Heart right ventricle (tissue), 16 donors: ENCODE results near the gene AKAP6. TPM values are rescaled to one million over a fixed set of nuclear protein-coding genes. Genes with fewer than 3 reads are reported as not detected.

ENCODE experiments used
- ATAC-seq, 8 donors: fragments of 200-7000 bp; cut with Tn5 transposase; one replicate each; pipeline ENCODE4 v1.9.1; 2020; ENCODE audit warnings: mild to moderate bottlenecking in 8 of 8, moderate library complexity in 8 of 8, moderate number of reproducible peaks in 1 of 8
- DNase-seq, 2 donors: peaks; one replicate each; pipeline ENCODE4 v3.0.0-alpha.2; 2020
- H3K27ac ChIP-seq, 10 donors: fragments of 200-600 bp; sonication (generic) in 2 of 10; one replicate each; pipeline versions ENCODE4 v1.5.0 to v1.8.0; 2020 to 2022; ENCODE audit warnings: mild to moderate bottlenecking in 3 of 10
- H3K27me3 ChIP-seq, 7 donors: fragments of 200-600 bp; one replicate each; pipeline ENCODE4 v1.8.0; 2021 to 2022; ENCODE audit warnings: mild to moderate bottlenecking in 2 of 7
- H3K36me3 ChIP-seq, 9 donors: fragments of 200-600 bp; sonication (generic) in 1 of 9; one replicate each; pipeline versions ENCODE4 v1.5.0 to v1.8.0; 2020 to 2022; ENCODE audit warnings: mild to moderate bottlenecking in 2 of 9
- H3K4me1 ChIP-seq, 9 donors: fragments of 200-600 bp; sonication (generic) in 1 of 9; one replicate each; pipeline versions ENCODE4 v1.5.0 to v1.8.0; 2020 to 2022; ENCODE audit warnings: mild to moderate bottlenecking in 4 of 9
- H3K4me3 ChIP-seq, 10 donors: fragments of 200-600 bp; sonication (generic) in 2 of 10; one replicate each; pipeline versions ENCODE4 v1.5.0 to v1.8.0; 2020 to 2022; ENCODE audit warnings: mild to moderate bottlenecking in 7 of 10, moderate library complexity in 2 of 10
- H3K9me3 ChIP-seq, 11 donors: fragments of 200-600 bp in 10 of 11; sonication (generic) in 2 of 11; one replicate each; pipeline versions ENCODE4 v1.5.0 to v1.8.0; 2013 to 2022; ENCODE audit warnings: mild to moderate bottlenecking in 2 of 11, control low read depth in 1 of 11, moderate library complexity in 1 of 11
- WGBS, 2 donors: extraction: QIAGEN DNeasy Blood & Tissue Kit; methylation state at CpG; one replicate each; pipeline ENCODE4 v1.1.7; 2013; ENCODE audit warnings: inconsistent platforms in 1 of 2; 5-methylcytosine and 5-hydroxymethylcytosine counted together
- intact Hi-C, 10 donors: fragments of 100-400 bp; cut with DNase I; formaldehyde crosslinking; loops; one replicate each; pipeline versions ENCODE4 v1.11.1 to v1.14.2; 2022
- polyA plus RNA-seq, 2 donors: library from polyadenylated mRNA; stranded (reverse); fragments of 200-250 nt; gene quantifications; one replicate each; pipeline ENCODE4 v1.2.3, GENCODE V29; 2013
- total RNA-seq, 10 donors: library from RNA; stranded (reverse); fragmentation: NEBNext Ultra II Directional in 3 of 10; extraction: Animal tissue kit (Norgen Biotek cat#: 25700) in 3 of 10; gene quantifications; one replicate each; pipeline versions ENCODE4 v1.2.1 to v1.2.4, GENCODE V29; 2021 to 2023
- TF ChIP-seq, protein P1 (sequence below), 9 donors: fragments of 200-600 bp; sonication (generic) in 2 of 9; IDR thresholded peaks; one replicate each; pipeline versions ENCODE4 v1.5.0 to v1.8.0; 2021 to 2022; ENCODE audit warnings: antibody characterized with exemption in 9 of 9, mild to moderate bottlenecking in 5 of 9, moderate library complexity in 1 of 9
- donor health status: Arrhythmogenic right ventricular cardiomyopathy.
- donor health status: ischemic (EF 13 %, LVEDD 7.1; RV severe dilation, severe dysfunction).
- donor health status: healthy with polysubstance abuse.
- donor health status: DM: no; HTN: yes; CAD: no.
- donor health status: DM: no; HTN: no; CAD: no.
- donor health status: ischemic (EF 25% LVEDD 6.9; RV normal size, moderate dysfunction).
- donor health status: ischemic (EF 25% LVEDD 5.7; RV mildly dilated, moderate dysfunction).
- donor health status: healthy.
- donor health status: DM: yes; HTN: yes; CAD: no.
- donor health status: Ischemic cardiomyopathy.
- donor health status: ischemic (EF 35%, LVEDD 5.7; RV mildly dilated, moderate dysfunction).
- donor health status: nonischemic (EF 11% LVEDD 7.7; RV severe dilation, severe dysfunction).
- donor health status: DM: yes; HTN: yes; CAD: no.
- donor health status: PGD.
- donor health status: ischemic (EF 29% LVEDD 5.4; RV normal size, mild dysfunction).
- donor health status: nonischemic (EF 23%, LVEDD 6.1; RV moderate dilation, normal function).

Gene AKAP6
- total and polyA plus RNA-seq, 12 donors = 13.5 to 332 (median 229) TPM

DNA sequence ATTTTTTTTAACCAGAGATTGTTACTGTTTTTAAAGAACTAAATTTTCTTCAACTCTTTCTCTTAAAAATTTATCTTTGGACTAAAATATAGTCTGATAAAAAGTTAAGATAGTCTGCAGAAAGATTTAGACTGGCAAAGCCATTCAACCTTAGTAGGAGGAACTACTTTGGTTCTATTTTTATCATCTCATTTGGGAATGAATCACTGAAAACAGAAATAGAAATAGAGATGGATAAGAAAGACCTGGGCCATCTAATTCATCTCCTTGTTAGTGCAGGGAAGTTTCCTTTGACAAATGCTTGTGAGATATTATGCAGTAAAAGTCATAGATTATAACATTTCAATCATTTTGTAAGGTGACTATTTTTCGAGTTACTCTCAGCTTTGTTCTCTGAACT, 346.3 kb downstream of the AKAP6 start:
- Histone ChIP-seq H3K27me3 (no peaks in the 10 kb centered on the region), H3K4me1 (peaks cover 0 to 21% (median 3%) of the 10 kb centered on the region in 9 donors), H3K9me3 (peaks cover 0 to 10% (median 3%) of the 10 kb centered on the region in 11 donors), H3K36me3 (peaks cover 0 to 15% (median 0%) of the 10 kb centered on the region in 9 donors), H3K27ac (peak overlapping the region in 2 of 10 donors; percentile 20 to 32), H3K4me3 (no peak overlapping the region)
- TF ChIP-seq, protein P1, sequence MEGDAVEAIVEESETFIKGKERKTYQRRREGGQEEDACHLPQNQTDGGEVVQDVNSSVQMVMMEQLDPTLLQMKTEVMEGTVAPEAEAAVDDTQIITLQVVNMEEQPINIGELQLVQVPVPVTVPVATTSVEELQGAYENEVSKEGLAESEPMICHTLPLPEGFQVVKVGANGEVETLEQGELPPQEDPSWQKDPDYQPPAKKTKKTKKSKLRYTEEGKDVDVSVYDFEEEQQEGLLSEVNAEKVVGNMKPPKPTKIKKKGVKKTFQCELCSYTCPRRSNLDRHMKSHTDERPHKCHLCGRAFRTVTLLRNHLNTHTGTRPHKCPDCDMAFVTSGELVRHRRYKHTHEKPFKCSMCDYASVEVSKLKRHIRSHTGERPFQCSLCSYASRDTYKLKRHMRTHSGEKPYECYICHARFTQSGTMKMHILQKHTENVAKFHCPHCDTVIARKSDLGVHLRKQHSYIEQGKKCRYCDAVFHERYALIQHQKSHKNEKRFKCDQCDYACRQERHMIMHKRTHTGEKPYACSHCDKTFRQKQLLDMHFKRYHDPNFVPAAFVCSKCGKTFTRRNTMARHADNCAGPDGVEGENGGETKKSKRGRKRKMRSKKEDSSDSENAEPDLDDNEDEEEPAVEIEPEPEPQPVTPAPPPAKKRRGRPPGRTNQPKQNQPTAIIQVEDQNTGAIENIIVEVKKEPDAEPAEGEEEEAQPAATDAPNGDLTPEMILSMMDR (IDR thresholded peaks at IDR 0.05) = no peak
- 86 to 91% methylated on average over 1 of the region's 1 CpG for WGBS, 2 donors
- ATAC-seq (peak in 1 of 8 donors; percentile 54), DNase-seq (no peak)
- intact Hi-C loops = no loop called here

DNA sequence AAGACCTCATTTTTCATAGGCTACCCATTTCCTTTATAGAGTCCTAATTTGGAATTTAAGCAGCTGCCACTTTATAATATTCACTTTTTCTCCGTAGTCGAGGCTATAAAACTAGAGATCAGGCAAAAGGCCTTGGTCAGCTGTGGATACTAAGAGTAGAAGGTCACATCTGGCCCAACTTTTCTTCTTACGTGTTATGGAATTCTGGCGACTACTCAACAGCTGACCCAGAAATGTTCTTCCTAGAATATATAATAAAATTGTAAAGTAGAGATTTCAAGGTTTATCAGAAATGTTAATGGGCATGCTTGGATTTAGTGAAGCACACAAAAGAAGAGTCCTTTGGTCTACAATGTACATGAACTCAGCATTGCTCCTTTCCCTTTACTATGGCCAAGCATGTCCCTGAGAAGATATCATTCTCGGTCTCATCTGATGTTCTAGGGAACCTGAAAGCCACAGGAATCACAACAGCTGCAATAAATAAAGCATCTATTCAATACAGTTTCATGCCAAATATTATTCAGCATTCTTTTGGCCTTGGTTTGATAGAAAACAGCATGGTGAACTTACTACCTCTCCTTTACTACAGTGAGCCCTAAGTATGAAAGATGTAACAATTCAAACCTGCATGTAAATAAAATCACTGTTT, 348.2 kb downstream of the AKAP6 start:
- Histone ChIP-seq H3K27me3 (no peaks in the 10 kb centered on the region), H3K4me3 (no peak overlapping the region), H3K9me3 (peaks cover 0 to 7% (median under 1%) of the 10 kb centered on the region in 11 donors), H3K36me3 (peaks cover 0 to 15% (median 0%) of the 10 kb centered on the region in 9 donors), H3K4me1 (peaks cover 0 to 21% (median 3%) of the 10 kb centered on the region in 9 donors), H3K27ac (no peak overlapping the region)
- DNase-seq (no peak), ATAC-seq (no peak)
- TF ChIP-seq, protein P1 (IDR thresholded peaks at IDR 0.05) = no peak
- 82 to 87% methylated on average over 5 of the region's 5 CpGs for WGBS, 2 donors
- intact Hi-C loops = no loop called here

DNA sequence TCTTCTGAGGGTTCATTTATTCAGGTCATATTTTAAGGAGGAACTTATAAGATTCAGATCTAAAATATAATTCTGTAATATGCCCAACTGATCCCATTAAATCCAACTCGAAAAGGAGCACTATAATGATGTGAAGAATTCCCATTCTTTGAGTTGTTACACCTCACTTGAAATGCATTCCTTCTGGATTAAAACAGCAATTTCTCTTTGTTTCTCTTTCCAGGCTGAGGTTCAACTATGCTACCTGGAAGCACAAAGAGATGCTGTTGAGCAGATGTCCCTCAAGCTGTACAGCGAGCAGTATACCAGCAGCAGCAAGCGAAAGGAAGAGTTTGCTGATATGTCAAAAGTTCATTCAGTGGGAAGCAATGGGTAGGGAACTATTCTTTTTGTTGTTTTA, 349.0 kb downstream of the AKAP6 start:
- intact Hi-C loops = no loop called here
- no peaks in the 10 kb centered on the region for H3K9me3 ChIP-seq
- H3K27me3 ChIP-seq = no peaks in the 10 kb centered on the region
- 86 to 95% methylated on average over 3 of the region's 3 CpGs for WGBS, 2 donors
- peaks cover 0 to 15% (median 0%) of the 10 kb centered on the region in 9 donors for H3K36me3 ChIP-seq
- H3K4me1 ChIP-seq = peaks cover 0 to 21% (median 3%) of the 10 kb centered on the region in 9 donors
- ATAC-seq (no peak), DNase-seq (no peak)
- TF ChIP-seq, protein P1 (IDR thresholded peaks at IDR 0.05) = no peak
- H3K27ac ChIP-seq = no peak overlapping the region
- no peak overlapping the region for H3K4me3 ChIP-seq

DNA sequence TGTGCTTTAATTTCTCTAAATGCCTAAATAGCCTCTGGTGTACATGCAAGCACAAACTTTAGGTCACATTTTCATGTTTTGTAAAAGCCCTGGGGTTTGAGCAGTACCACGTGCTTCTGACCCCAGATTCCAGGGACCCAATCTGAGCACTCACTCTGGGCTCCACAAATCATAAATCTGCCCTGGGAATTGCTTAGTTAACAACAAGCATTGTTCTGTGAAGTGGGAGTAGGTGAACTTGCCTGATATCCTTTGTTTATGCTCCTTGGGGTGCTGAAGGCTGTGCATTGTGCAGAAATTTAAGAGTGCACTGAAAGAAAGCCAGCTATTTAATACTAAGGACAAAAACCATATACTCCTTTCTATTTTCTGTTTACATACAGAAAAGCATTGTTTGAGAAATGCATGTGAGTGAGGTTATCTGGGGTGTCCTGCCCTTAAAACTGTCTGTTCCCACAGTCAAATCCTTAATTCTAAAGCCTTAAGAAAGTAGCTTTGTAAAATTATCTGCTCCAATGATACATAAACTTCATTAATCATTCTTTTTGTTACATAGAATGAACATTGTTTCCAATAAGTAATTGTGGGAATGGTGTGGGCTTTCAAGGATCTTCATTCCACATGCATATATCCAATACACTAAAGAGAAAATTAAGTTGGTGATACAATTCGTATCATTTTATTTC, 351.0 kb downstream of the AKAP6 start:
- intact Hi-C loops = no loop called here
- no peak overlapping the region for H3K4me3 ChIP-seq
- H3K27me3 ChIP-seq = no peaks in the 10 kb centered on the region
- no peaks in the 10 kb centered on the region for H3K9me3 ChIP-seq
- peaks cover 0 to 23% (median 3%) of the 10 kb centered on the region in 9 donors for H3K4me1 ChIP-seq
- DNase-seq (no peak), ATAC-seq (no peak)
- 75% methylated on average over 2 of the region's 2 CpGs for WGBS, 2 donors
- H3K36me3 ChIP-seq = peaks cover 0 to 15% (median 0%) of the 10 kb centered on the region in 9 donors
- H3K27ac ChIP-seq = no peak overlapping the region
- TF ChIP-seq, protein P1 (IDR thresholded peaks at IDR 0.05) = no peak
